ENCODE results near the gene TRIM47. TPM values are rescaled to one million over a fixed set of nuclear protein-coding genes. Genes with fewer than 3 reads are reported as not detected.
"Not testable (repeated sequence)": the region's sequence is repeated elsewhere in the genome, so short reads cannot be mapped to it uniquely, and the experiment has no call there.

Gene TRIM47
- total RNA-seq, 2 experiments from 2014 or later = 33.9 to 43.4 TPM

- Mint-ChIP-seq H3K9me3 (no peaks in the 10 kb centered on the region), H3K4me1 (peaks cover 25% of the 10 kb centered on the region), H3K27me3 (no peaks in the 10 kb centered on the region), H3K4me3 (peak overlapping the region; percentile 20), H3K36me3 (ENCODE audit: low read depth) (peaks cover 9% of the 10 kb centered on the region), H3K27ac (peak overlapping the region; percentile 66)
- ChIA-PET CTCF (interaction anchor here (1.2 to 1.9 kb wide), 3 partner anchors 11 to 17 kb away, joined by 5 to 7 read pairs (median 5); no protein-coding TSS in a partner anchor), POLR2A (no interaction called here)
- DNase-seq = no peak
Observed at GRCh38 chr17:75894049-75894733, 15.8 kb upstream of the TRIM47 start.

- DNase-seq = no peak
- ChIA-PET POLR2A (no interaction called here), CTCF (interaction anchor here (0.8 to 1.7 kb wide), 3 partner anchors 14 to 405 kb away, joined by 3 to 5 read pairs (median 5); no protein-coding TSS in a partner anchor)
- Mint-ChIP-seq H3K9me3 (no peaks in the 10 kb centered on the region), H3K4me1 (peaks cover 25% of the 10 kb centered on the region), H3K36me3 (ENCODE audit: low read depth) (peaks cover 7% of the 10 kb centered on the region), H3K27ac (peak overlapping the region; percentile 22), H3K27me3 (no peaks in the 10 kb centered on the region), H3K4me3 (no peak overlapping the region)
Observed at GRCh38 chr17:75893305-75894048, 15.1 kb upstream of the TRIM47 start.

- ChIA-PET POLR2A (no interaction called here), CTCF (interaction anchor here (0.8 to 2.3 kb wide), 3 partner anchors 15 to 406 kb away, joined by 3 to 9 read pairs (median 3); partner anchors contain the start of gene TRIM47)
- no peaks in the 10 kb centered on the region for H3K9me3 Mint-ChIP-seq
- no peak overlapping the region for H3K27ac Mint-ChIP-seq
- H3K27me3 Mint-ChIP-seq = no peaks in the 10 kb centered on the region
- no peak for DNase-seq
- peaks cover 8% of the 10 kb centered on the region for H3K36me3 Mint-ChIP-seq (ENCODE audit: low read depth)
- H3K4me3 Mint-ChIP-seq = no peak overlapping the region
- H3K4me1 Mint-ChIP-seq = peaks cover 25% of the 10 kb centered on the region
Observed at GRCh38 chr17:75892556-75893224, 14.3 kb upstream of the TRIM47 start.

- POLR2A ChIA-PET = no interaction called here
- CTCF ChIA-PET = interaction anchor here (1.0 to 2.3 kb wide), 2 partner anchors 14 to 16 kb away, joined by 3 to 9 read pairs; partner anchors contain the start of gene TRIM47
- peaks cover 6% of the 10 kb centered on the region for H3K36me3 Mint-ChIP-seq (ENCODE audit: low read depth)
- H3K4me1 Mint-ChIP-seq = peaks cover 20% of the 10 kb centered on the region
- DNase-seq = no peak
- H3K27ac Mint-ChIP-seq = no peak overlapping the region
- H3K27me3 Mint-ChIP-seq = no peaks in the 10 kb centered on the region
- no peaks in the 10 kb centered on the region for H3K9me3 Mint-ChIP-seq
- H3K4me3 Mint-ChIP-seq = no peak overlapping the region
Observed at GRCh38 chr17:75891605-75892555, 13.5 kb upstream of the TRIM47 start.

GRCh38 chr17:75891022-75891604, 12.7 kb upstream of the TRIM47 start:
- no peak overlapping the region for H3K27ac Mint-ChIP-seq
- POLR2A ChIA-PET = no interaction called here
- H3K4me3 Mint-ChIP-seq = no peak overlapping the region
- CTCF ChIA-PET = interaction anchor here (0.9 to 2.3 kb wide), 4 partner anchors 10 to 223 kb away, joined by 3 to 9 read pairs (median 4); partner anchors contain the start of genes MRPL38 and TRIM47
- H3K36me3 Mint-ChIP-seq (ENCODE audit: low read depth) = peaks cover 6% of the 10 kb centered on the region
- H3K27me3 Mint-ChIP-seq = no peaks in the 10 kb centered on the region
- DNase-seq = no peak
- no peaks in the 10 kb centered on the region for H3K9me3 Mint-ChIP-seq
- H3K4me1 Mint-ChIP-seq = peaks cover 20% of the 10 kb centered on the region

- Mint-ChIP-seq H3K4me3 (no peak overlapping the region), H3K36me3 (ENCODE audit: low read depth) (peaks cover 5% of the 10 kb centered on the region), H3K9me3 (no peaks in the 10 kb centered on the region), H3K27ac (no peak overlapping the region), H3K27me3 (no peaks in the 10 kb centered on the region), H3K4me1 (peaks cover 8% of the 10 kb centered on the region)
- DNase-seq = no peak
- POLR2A ChIA-PET = interaction anchor here (1.0 kb wide), 1 partner anchor 89 kb away, joined by 4 read pairs; the partner anchor contains the start of gene ACOX1
- CTCF ChIA-PET = interaction anchor here (1.1 to 1.7 kb wide), 3 partner anchors 12 to 176 kb away, joined by 3 to 5 read pairs (median 4); partner anchors contain the start of genes MRPL38 and TRIM47
Observed at GRCh38 chr17:75889454-75889853, 11.1 kb upstream of the TRIM47 start.

- no peaks in the 10 kb centered on the region for H3K27me3 Mint-ChIP-seq
- ChIA-PET CTCF (interaction anchor here (1.3 to 2.6 kb wide), 2 partner anchors 7 to 177 kb away, joined by 3 to 10 read pairs; partner anchors contain the start of gene TRIM65), POLR2A (no interaction called here)
- H3K36me3 Mint-ChIP-seq (ENCODE audit: low read depth) = peaks cover 5% of the 10 kb centered on the region
- DNase-seq = no peak
- H3K4me3 Mint-ChIP-seq = no peak overlapping the region
- no peaks in the 10 kb centered on the region for H3K4me1 Mint-ChIP-seq
- peak overlapping the region; percentile 36 for H3K27ac Mint-ChIP-seq
- H3K9me3 Mint-ChIP-seq = no peaks in the 10 kb centered on the region
Observed at GRCh38 chr17:75888484-75888883, 10.1 kb upstream of the TRIM47 start.

- H3K27me3 Mint-ChIP-seq; H3K27ac Mint-ChIP-seq; H3K4me3 Mint-ChIP-seq; H3K36me3 Mint-ChIP-seq (ENCODE audit: low read depth); POLR2A ChIA-PET; H3K9me3 Mint-ChIP-seq; DNase-seq: not testable (repeated sequence)
- CTCF ChIA-PET = interaction anchor here (0.6 to 2.6 kb wide), 3 partner anchors 10 to 16 kb away, joined by 4 to 10 read pairs (median 4); partner anchors contain the start of gene TRIM65
- H3K4me1 Mint-ChIP-seq = peaks cover 14% of the 10 kb centered on the region
Observed at GRCh38 chr17:75885860-75886259, 7.5 kb upstream of the TRIM47 start.

GRCh38 chr17:75885431-75885830, 7.0 kb upstream of the TRIM47 start:
- ChIA-PET POLR2A (no interaction called here), CTCF (interaction anchor here (1.8 kb wide), 1 partner anchor 10 kb away, joined by 4 read pairs; no protein-coding TSS in a partner anchor)
- H3K4me3 Mint-ChIP-seq = no peak overlapping the region
- no peak for DNase-seq
- H3K9me3 Mint-ChIP-seq = no peaks in the 10 kb centered on the region
- H3K27me3 Mint-ChIP-seq = no peaks in the 10 kb centered on the region
- H3K27ac Mint-ChIP-seq = no peak overlapping the region
- H3K4me1 Mint-ChIP-seq = peaks cover 16% of the 10 kb centered on the region
- H3K36me3 Mint-ChIP-seq (ENCODE audit: low read depth) = peaks cover 4% of the 10 kb centered on the region

- H3K27me3 Mint-ChIP-seq = no peaks in the 10 kb centered on the region
- H3K27ac Mint-ChIP-seq = peak overlapping the region; percentile 44
- no peak overlapping the region for H3K4me3 Mint-ChIP-seq
- H3K4me1 Mint-ChIP-seq = peaks cover 28% of the 10 kb centered on the region
- POLR2A ChIA-PET = no interaction called here
- no peak for DNase-seq
- CTCF ChIA-PET = interaction anchor here (0.6 to 2.1 kb wide), 6 partner anchors 8 to 175 kb away, joined by 3 to 7 read pairs (median 4); no protein-coding TSS in a partner anchor
- H3K9me3 Mint-ChIP-seq = no peaks in the 10 kb centered on the region
- peaks cover 5% of the 10 kb centered on the region for H3K36me3 Mint-ChIP-seq (ENCODE audit: low read depth)
Observed at GRCh38 chr17:75881678-75882454, 3.5 kb upstream of the TRIM47 start.

- Mint-ChIP-seq H3K36me3 (ENCODE audit: low read depth) (peaks cover 10% of the 10 kb centered on the region), H3K27ac (no peak overlapping the region), H3K4me3 (peak overlapping the region; percentile 2), H3K27me3 (no peaks in the 10 kb centered on the region), H3K4me1 (peaks cover 39% of the 10 kb centered on the region), H3K9me3 (no peaks in the 10 kb centered on the region)
- ChIA-PET CTCF (interaction anchor here (1.4 to 4.3 kb wide), 2 partner anchors 7 to 19 kb away, joined by 4 to 22 read pairs; no protein-coding TSS in a partner anchor), POLR2A (no interaction called here)
- no peak for DNase-seq
Observed at GRCh38 chr17:75880266-75880665, 1.9 kb upstream of the TRIM47 start.
